Esophagus squamous epithelium (tissue), 4 donors: ENCODE results near the gene FNBP1.

Experiments
- POLR2A ChIP-seq, 4 donors: fragments of 450-650 bp; IDR thresholded peaks; one replicate each; pipeline ENCODE4 v1.6.1; 2017; ENCODE audit warnings: antibody characterized with exemption in 4 of 4, mild to moderate bottlenecking in 4 of 4, moderate library complexity in 3 of 4
- TF ChIP-seq, protein P1 (sequence below), 6 experiments: fragments of 450-650 bp in 4 of 6; fragments of 200-600 bp in 2 of 6; sonication (generic) in 2 of 6; IDR thresholded peaks; one replicate each; pipeline ENCODE4 v1.5.1; 2016 to 2019; ENCODE audit warnings: antibody characterized with exemption in 6 of 6, mild to moderate bottlenecking in 4 of 6, moderate library complexity in 4 of 6

- TF ChIP-seq, protein P1, sequence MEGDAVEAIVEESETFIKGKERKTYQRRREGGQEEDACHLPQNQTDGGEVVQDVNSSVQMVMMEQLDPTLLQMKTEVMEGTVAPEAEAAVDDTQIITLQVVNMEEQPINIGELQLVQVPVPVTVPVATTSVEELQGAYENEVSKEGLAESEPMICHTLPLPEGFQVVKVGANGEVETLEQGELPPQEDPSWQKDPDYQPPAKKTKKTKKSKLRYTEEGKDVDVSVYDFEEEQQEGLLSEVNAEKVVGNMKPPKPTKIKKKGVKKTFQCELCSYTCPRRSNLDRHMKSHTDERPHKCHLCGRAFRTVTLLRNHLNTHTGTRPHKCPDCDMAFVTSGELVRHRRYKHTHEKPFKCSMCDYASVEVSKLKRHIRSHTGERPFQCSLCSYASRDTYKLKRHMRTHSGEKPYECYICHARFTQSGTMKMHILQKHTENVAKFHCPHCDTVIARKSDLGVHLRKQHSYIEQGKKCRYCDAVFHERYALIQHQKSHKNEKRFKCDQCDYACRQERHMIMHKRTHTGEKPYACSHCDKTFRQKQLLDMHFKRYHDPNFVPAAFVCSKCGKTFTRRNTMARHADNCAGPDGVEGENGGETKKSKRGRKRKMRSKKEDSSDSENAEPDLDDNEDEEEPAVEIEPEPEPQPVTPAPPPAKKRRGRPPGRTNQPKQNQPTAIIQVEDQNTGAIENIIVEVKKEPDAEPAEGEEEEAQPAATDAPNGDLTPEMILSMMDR (IDR thresholded peaks at IDR 0.05), result no peak
- TF ChIP-seq POLR2A (IDR thresholded peaks at IDR 0.05), result no peak
These were observed 59.1 kb downstream of the FNBP1 start for GRCh38 chr9:129983891-129984290.
